Adrenal gland (tissue), 12 donors: ENCODE results near the gene KRT71. TPM values are rescaled to one million over a fixed set of nuclear protein-coding genes. Genes with fewer than 3 reads are reported as not detected.

Source experiments
- DNase-seq, 7 donors: peaks; one replicate each; pipeline ENCODE4 v3.0.0-alpha.2; 2019 to 2020
- H3K27ac ChIP-seq, 5 donors: fragments of 200-600 bp; sonication (generic) in 4 of 5; 1 replicate in 3 of 5; 2 replicates in 2 of 5; pipeline versions ENCODE4 v1.5.1 to v1.8.0; 2016 to 2020; ENCODE audit warnings: mild to moderate bottlenecking in 1 of 5
- H3K27me3 ChIP-seq: fragments of 200-600 bp; 2 replicates; pipeline ENCODE4 v1.8.0; 2021
- H3K36me3 ChIP-seq, 2 donors: fragments of 200-600 bp; replicated peaks in 1 of 2; 1 replicate in 1 of 2; 2 replicates in 1 of 2; pipeline versions ENCODE4 v1.5.1 to v1.8.0; 2018 to 2022
- H3K4me1 ChIP-seq, 2 donors: fragments of 200-600 bp; replicated peaks in 1 of 2; 1 replicate in 1 of 2; 2 replicates in 1 of 2; pipeline versions ENCODE4 v1.5.1 to v1.8.0; 2018 to 2021
- H3K4me3 ChIP-seq, 4 donors: fragments of 200-600 bp; sonication (generic) in 3 of 4; one replicate each; pipeline ENCODE4 v1.5.1; 2016 to 2018
- H3K9me3 ChIP-seq, 3 donors: fragments of 200-600 bp; sonication (generic) in 1 of 3; replicated peaks in 1 of 3; 1 replicate in 2 of 3; 2 replicates in 1 of 3; pipeline versions ENCODE4 v1.5.1 to v1.8.0; 2016 to 2021
- CTCF ChIP-seq, 6 experiments: fragments of 450-650 bp in 4 of 6; fragments of 200-600 bp in 2 of 6; sonication (generic) in 1 of 6; IDR thresholded peaks; 1 replicate in 5 of 6; 2 replicates in 1 of 6; pipeline versions ENCODE4 v1.5.1 to v1.8.0; 2016 to 2021; ENCODE audit warnings: antibody characterized with exemption in 6 of 6, mild to moderate bottlenecking in 2 of 6, moderate library complexity in 1 of 6
- POLR2A ChIP-seq, 2 donors: fragments of 450-650 bp; IDR thresholded peaks; one replicate each; pipeline ENCODE4 v1.6.1; 2017; ENCODE audit warnings: antibody characterized with exemption in 2 of 2, mild to moderate bottlenecking in 2 of 2, moderate library complexity in 1 of 2
- WGBS, 4 donors: extraction: QIAGEN DNeasy Blood & Tissue Kit in 2 of 4; methylation state at CpG; one replicate each; pipeline versions ENCODE4 v1.1.5 to v1.1.7; 2013 to 2017; 5-methylcytosine and 5-hydroxymethylcytosine counted together
- intact Hi-C, 2 donors: fragments of 100-400 bp; cut with DNase I; formaldehyde crosslinking; loops; one replicate each; pipeline versions ENCODE4 v1.14.1 to v1.15.0; 2022 to 2023
- polyA plus RNA-seq, 3 donors: library from polyadenylated mRNA; stranded (reverse); fragments of 200-250 nt in 2 of 3; fragments of 350-450 nt in 1 of 3; fragmentation: Illumina TruSeq in 1 of 3; extraction: RNeasy Lipid Tissue Mini Kit (QIAGEN cat#74804) in 1 of 3; gene quantifications; one replicate each; pipeline ENCODE4 v1.2.3, GENCODE V29; 2013 to 2014
- total RNA-seq, 9 donors: library from RNA; depleted of rRNA in 4 of 9; stranded (reverse); fragments of >200 nt in 4 of 9; fragments of 120-200 nt in 1 of 9; fragmentation: NEBNext Ultra II Directional in 1 of 9; extraction: Animal tissue kit (Norgen Biotek cat#: 25700) in 1 of 9; gene quantifications; one replicate each; pipeline versions ENCODE4 v1.1.0 to v1.2.4, GENCODE V29; 2013 to 2023
- donor health status: healthy with polysubstance abuse.
- donor health status: Bipolar disorder and iron deficiency.
- donor health status: DM: yes; HTN: yes; CAD: no.
- donor health status: DM: no; HTN: no; CAD: no.
- donor health status: DM: no; HTN: no; CAD: no.
- donor health status: DM: yes; HTN: yes; CAD: no.

KRT71 gene
- total and polyA plus RNA-seq, 12 donors = not detected

GRCh38 chr12:52541709-52542108 lies 11.2 kb downstream of the KRT71 start:
- Histone ChIP-seq H3K4me1 (no peaks in the 10 kb centered on the region), H3K4me3 (no peak overlapping the region), H3K27ac (no peak overlapping the region), H3K9me3 (no peaks in the 10 kb centered on the region), H3K36me3 (no peaks in the 10 kb centered on the region), H3K27me3 (no peaks in the 10 kb centered on the region)
- TF ChIP-seq CTCF (IDR thresholded peaks at IDR 0.05) (no peak), POLR2A (IDR thresholded peaks at IDR 0.05) (no peak)
- DNase-seq = no peak
- intact Hi-C loops = no loop called here
- 94 to 97% (median 96%) methylated on average over 5 of the region's 5 CpGs for WGBS, 4 donors

DNA sequence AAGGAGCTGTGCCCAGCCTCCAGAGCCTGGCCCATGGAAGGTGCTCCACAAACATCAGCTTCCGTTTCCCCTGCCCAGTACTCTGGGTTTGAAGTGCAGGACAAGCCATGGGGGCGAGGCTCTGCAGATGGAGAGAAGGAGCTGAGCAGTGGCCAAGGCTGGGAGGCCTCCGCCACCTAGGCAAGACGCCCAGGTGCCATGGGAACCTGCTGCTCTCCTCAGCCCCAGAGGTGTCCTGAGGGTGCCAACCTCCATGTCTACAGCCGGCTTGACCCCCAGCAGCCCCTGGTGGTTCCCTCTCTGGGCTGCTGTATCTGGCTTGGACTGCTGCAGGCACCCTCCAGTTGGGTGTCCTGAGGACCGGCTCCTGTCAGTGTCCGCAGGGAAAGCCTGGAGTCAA lies 12.4 kb downstream of the KRT71 start:
- Histone ChIP-seq H3K27me3 (no peaks in the 10 kb centered on the region), H3K4me3 (no peak overlapping the region), H3K4me1 (no peaks in the 10 kb centered on the region), H3K9me3 (no peaks in the 10 kb centered on the region), H3K27ac (no peak overlapping the region), H3K36me3 (no peaks in the 10 kb centered on the region)
- no peak for DNase-seq
- WGBS, 4 donors = 89 to 97% (median 92%) methylated on average over 3 to 7 of the region's 7 CpGs
- intact Hi-C loops = no loop called here
- TF ChIP-seq POLR2A (IDR thresholded peaks at IDR 0.05) = no peak
- no peak for TF ChIP-seq CTCF (IDR thresholded peaks at IDR 0.05)

DNA sequence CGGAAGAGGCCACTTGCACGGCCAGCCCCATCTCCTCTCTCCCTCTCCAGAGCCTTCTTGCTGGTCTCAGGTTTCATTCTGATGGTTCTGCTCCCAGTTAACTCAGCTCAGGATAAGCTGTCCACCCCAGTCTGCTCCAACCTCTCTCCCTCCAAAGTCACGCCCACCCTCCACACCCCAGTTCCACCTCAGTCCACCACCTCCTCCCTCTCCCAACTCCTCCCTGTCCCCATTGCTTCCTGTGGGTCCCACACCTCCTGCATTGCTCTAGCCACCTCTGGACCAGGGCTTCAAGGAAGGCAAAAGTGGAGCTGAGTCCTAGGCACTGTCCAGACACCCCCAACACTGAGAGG lies 13.1 kb downstream of the KRT71 start:
- Histone ChIP-seq H3K36me3 (no peaks in the 10 kb centered on the region), H3K4me3 (no peak overlapping the region), H3K4me1 (no peaks in the 10 kb centered on the region), H3K27ac (no peak overlapping the region), H3K27me3 (no peaks in the 10 kb centered on the region), H3K9me3 (no peaks in the 10 kb centered on the region)
- DNase-seq = no peak
- no peak for TF ChIP-seq CTCF (IDR thresholded peaks at IDR 0.05)
- no peak for TF ChIP-seq POLR2A (IDR thresholded peaks at IDR 0.05)
- 82 to 93% (median 88%) methylated on average over 3 of the region's 3 CpGs for WGBS, 4 donors
- intact Hi-C loops = no loop called here

DNA sequence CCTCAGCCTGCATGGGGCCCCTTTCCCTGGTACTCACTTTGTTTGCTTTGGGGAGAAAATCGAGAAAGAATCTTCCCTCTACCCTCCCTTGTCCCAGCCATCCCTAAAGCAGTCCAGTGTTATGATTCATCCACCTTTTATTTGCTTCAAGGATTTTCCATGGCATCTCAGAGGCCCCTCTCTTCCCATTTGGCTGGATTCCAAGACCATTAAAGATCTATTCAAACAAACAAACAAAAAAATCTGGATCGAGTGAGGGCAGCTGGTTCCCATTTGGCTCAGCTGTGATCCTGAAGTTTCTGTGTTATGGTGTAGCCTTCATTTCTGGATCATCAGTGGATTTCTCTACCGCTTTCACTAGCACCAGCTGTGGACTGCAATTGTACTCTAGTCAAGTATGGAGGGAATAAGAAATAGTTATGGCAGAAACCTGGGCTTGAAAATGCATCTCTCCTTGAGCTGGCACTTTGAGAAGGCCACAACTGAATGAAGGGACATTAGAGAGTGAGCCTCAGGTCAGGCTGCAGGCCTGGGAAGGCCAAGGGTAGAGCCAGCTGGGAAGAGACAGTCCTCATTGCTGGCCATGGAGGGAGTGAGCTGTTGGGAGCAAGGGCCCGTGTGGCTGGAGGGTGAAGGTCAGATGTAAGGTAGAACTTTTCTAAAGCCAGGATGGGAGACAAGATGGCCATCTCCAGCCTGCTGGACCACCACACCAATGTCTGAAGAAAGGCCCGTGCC lies 13.7 kb downstream of the KRT71 start:
- Histone ChIP-seq H3K27me3 (no peaks in the 10 kb centered on the region), H3K36me3 (no peaks in the 10 kb centered on the region), H3K27ac (no peak overlapping the region), H3K4me3 (no peak overlapping the region), H3K4me1 (no peaks in the 10 kb centered on the region), H3K9me3 (no peaks in the 10 kb centered on the region)
- intact Hi-C loops = no loop called here
- WGBS, 4 donors = 49 to 57% (median 52%) methylated on average over 5 of the region's 5 CpGs
- TF ChIP-seq POLR2A (IDR thresholded peaks at IDR 0.05) (no peak), CTCF (IDR thresholded peaks at IDR 0.05) (no peak)
- no peak for DNase-seq
